ENCODE results near the gene MIA2. TPM values are rescaled to one million over a fixed set of nuclear protein-coding genes. Genes with fewer than 3 reads are reported as not detected.
"Not testable (repeated sequence)": the region's sequence is repeated elsewhere in the genome, so short reads cannot be mapped to it uniquely, and the experiment has no call there.

Gene MIA2
- total RNA-seq, result 26.5 TPM
- long read RNA-seq, partial matches to known transcripts, result 1 of 20 reads
- long read RNA-seq, other reads (novel, unspliced or antisense), result 19 of 20 reads

- intact Hi-C loops (cut with micrococcal nuclease), result no loop called here
- DNase-seq (no peak), ATAC-seq (no peak)
Measured at GRCh38 chr14:39233680-39234326, at the start of gene MIA2. Gene MIA2 (plus strand): TSS chr14:39233915. CDS start chr14:39234115, 200 bp downstream.

GRCh38 chr14:39184628-39185255 is 49.0 kb upstream of the MIA2 start:
- ATAC-seq (no peak), DNase-seq (no peak)
- intact Hi-C loops (cut with micrococcal nuclease), result no loop called here

- DNase-seq (no peak), ATAC-seq (no peak)
- intact Hi-C loops (cut with micrococcal nuclease), result no loop called here
Measured at GRCh38 chr14:39185256-39186049, 48.3 kb upstream of the MIA2 start.

GRCh38 chr14:39186941-39187525 is 46.7 kb upstream of the MIA2 start:
- DNase-seq, result no peak
- intact Hi-C loops (cut with micrococcal nuclease), result no loop called here
- ATAC-seq, result no peak

GRCh38 chr14:39203659-39204606 is 29.8 kb upstream of the MIA2 start:
- ATAC-seq (no peak), DNase-seq (no peak)
- intact Hi-C loops (cut with micrococcal nuclease), result no loop called here

GRCh38 chr14:39207430-39207829 is 26.3 kb upstream of the MIA2 start:
- not testable (repeated sequence) for DNase-seq

GRCh38 chr14:39211109-39211741 is 22.5 kb upstream of the MIA2 start:
- intact Hi-C loops (cut with micrococcal nuclease), result no loop called here
- ATAC-seq (no peak), DNase-seq (no peak)

More at GRCh38 chr14:39207430-39207829, 26.3 kb upstream of the MIA2 start:
- intact Hi-C loops (cut with micrococcal nuclease); ATAC-seq: not testable (repeated sequence)

GRCh38 chr14:39212034-39212433 is 21.7 kb upstream of the MIA2 start:
- intact Hi-C loops (cut with micrococcal nuclease), result no loop called here
- ATAC-seq, result no peak
- DNase-seq, result no peak

- ATAC-seq (no peak), DNase-seq (no peak)
- intact Hi-C loops (cut with micrococcal nuclease), result no loop called here
Measured at GRCh38 chr14:39212693-39213092, 21.0 kb upstream of the MIA2 start.

- no peak for DNase-seq
- ATAC-seq, result no peak
- intact Hi-C loops (cut with micrococcal nuclease), result no loop called here
Measured at GRCh38 chr14:39217214-39217879, 16.4 kb upstream of the MIA2 start.

GRCh38 chr14:39218171-39218769 is 15.4 kb upstream of the MIA2 start:
- ATAC-seq (no peak), DNase-seq (no peak)
- intact Hi-C loops (cut with micrococcal nuclease), result no loop called here

GRCh38 chr14:39219075-39219499 is 14.6 kb upstream of the MIA2 start:
- no peak for DNase-seq
- intact Hi-C loops (cut with micrococcal nuclease), result no loop called here
- no peak for ATAC-seq

- DNase-seq; intact Hi-C loops (cut with micrococcal nuclease); ATAC-seq: not testable (repeated sequence)
Measured at GRCh38 chr14:39220473-39220872, 13.2 kb upstream of the MIA2 start.

- intact Hi-C loops (cut with micrococcal nuclease), result no loop called here
Measured at GRCh38 chr14:39228044-39228443, 5.7 kb upstream of the MIA2 start.

GRCh38 chr14:39228509-39229221 is 5.0 kb upstream of the MIA2 start:
- ATAC-seq, result no peak
- intact Hi-C loops (cut with micrococcal nuclease), result no loop called here
- no peak for DNase-seq

More at GRCh38 chr14:39228044-39228443, 5.7 kb upstream of the MIA2 start:
- no peak for DNase-seq
- ATAC-seq, result no peak

GRCh38 chr14:39229222-39229543 is 4.5 kb upstream of the MIA2 start:
- ATAC-seq, result no peak
- intact Hi-C loops (cut with micrococcal nuclease), result no loop called here
- no peak for DNase-seq

- no peak for DNase-seq
- intact Hi-C loops (cut with micrococcal nuclease), result no loop called here
Measured at GRCh38 chr14:39229601-39230110, 4.1 kb upstream of the MIA2 start.

More at GRCh38 chr14:39229601-39230110, 4.1 kb upstream of the MIA2 start:
- no peak for ATAC-seq
